IMR-90 (cell line): Measurements from ENCODE around the gene SESN3.

Experiments
- POLR2A ChIP-seq: IDR thresholded peaks from 2 replicates; pipeline ENCODE4 v1.6.1; 2012; ENCODE audit warnings: mild to moderate bottlenecking, low read depth, low read length
- RAD21 ChIP-seq: IDR thresholded peaks from 2 replicates; pipeline ENCODE4 v1.6.1; 2012; ENCODE audit warnings: low read length, improper control_type of control experiment
- RFX5 ChIP-seq: IDR thresholded peaks from 2 replicates; pipeline ENCODE4 v1.8.0; 2012; ENCODE audit warnings: low read depth, mild to moderate bottlenecking, low read length, moderate library complexity
- TF ChIP-seq, protein P1 (sequence below): conservative IDR thresholded peaks from 2 replicates; pipeline ENCODE4 v1.5.1; 2012; ENCODE audit warnings: mild to moderate bottlenecking, low read depth, low read length, improper control_type of control experiment

DNA sequence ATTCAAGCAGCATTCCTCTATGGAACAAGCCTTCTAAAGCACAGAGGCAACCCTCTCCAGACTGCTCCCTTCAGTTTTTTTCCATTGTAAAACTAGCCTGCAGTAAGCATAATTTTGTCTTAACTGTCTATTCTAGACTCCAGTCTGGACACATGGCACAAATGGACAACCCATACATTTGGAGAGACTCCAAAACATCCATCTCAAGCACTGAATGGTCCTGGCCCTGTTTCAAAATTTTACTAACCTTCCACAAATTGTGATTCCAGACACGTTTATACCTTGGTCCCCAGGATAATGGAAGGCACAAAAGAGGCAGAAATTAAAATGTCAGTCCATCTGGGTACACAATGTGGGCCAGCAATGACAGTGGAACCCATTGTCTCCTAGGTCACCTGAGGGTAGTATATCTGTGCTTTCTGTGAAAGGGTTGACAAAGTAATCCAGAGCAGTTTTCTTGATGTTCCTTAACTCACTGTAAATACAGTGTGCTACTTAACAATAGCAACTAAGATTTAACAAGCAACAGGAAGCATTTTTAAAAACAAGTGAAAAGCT, 16.2 kb upstream of the SESN3 start:
- TF ChIP-seq POLR2A = no peak
- TF ChIP-seq RFX5 = no peak
- TF ChIP-seq, protein P1, sequence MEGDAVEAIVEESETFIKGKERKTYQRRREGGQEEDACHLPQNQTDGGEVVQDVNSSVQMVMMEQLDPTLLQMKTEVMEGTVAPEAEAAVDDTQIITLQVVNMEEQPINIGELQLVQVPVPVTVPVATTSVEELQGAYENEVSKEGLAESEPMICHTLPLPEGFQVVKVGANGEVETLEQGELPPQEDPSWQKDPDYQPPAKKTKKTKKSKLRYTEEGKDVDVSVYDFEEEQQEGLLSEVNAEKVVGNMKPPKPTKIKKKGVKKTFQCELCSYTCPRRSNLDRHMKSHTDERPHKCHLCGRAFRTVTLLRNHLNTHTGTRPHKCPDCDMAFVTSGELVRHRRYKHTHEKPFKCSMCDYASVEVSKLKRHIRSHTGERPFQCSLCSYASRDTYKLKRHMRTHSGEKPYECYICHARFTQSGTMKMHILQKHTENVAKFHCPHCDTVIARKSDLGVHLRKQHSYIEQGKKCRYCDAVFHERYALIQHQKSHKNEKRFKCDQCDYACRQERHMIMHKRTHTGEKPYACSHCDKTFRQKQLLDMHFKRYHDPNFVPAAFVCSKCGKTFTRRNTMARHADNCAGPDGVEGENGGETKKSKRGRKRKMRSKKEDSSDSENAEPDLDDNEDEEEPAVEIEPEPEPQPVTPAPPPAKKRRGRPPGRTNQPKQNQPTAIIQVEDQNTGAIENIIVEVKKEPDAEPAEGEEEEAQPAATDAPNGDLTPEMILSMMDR = no peak
- TF ChIP-seq RAD21 = no peak
